A673 (cell line): ENCODE results near the gene PIEZO1. TPM values are rescaled to one million over a fixed set of nuclear protein-coding genes. Genes with fewer than 3 reads are reported as not detected.

Source experiments
- BruUV-seq: library from RNA; stranded (reverse); fragments of 400-500 nt; replicated peaks from 2 replicates; lab custom pipeline; 2021; lab: Mats Ljungman, UMichigan
- CTCF ChIA-PET: fragments of 300-600 bp; sonication (Branson Sonifier 250); formaldehyde crosslinking; loops from one replicate; lab custom pipeline; 2022; ENCODE audit warnings: antibody characterized with exemption; lab: Charles Lee
- POLR2A ChIA-PET: fragments of 300-600 bp; sonication (Branson Sonifier 250); formaldehyde crosslinking; loops from one replicate; lab custom pipeline; 2022; ENCODE audit warnings: antibody characterized with exemption; ENCODE audit not compliant: low non-redundant PET; lab: Charles Lee
- DNase-seq: peaks from one replicate; pipeline ENCODE4 v3.0.0-alpha.2; 2015; ENCODE audit warnings: low spot score
- H3K27ac ChIP-seq: fragments of 200-600 bp; sonication (generic); 2 replicates; pipeline ENCODE4 v1.5.1; 2016; ENCODE audit warnings: mixed run types, low read depth, mild to moderate bottlenecking, mixed read lengths, antibody characterized with exemption, low read length; ENCODE audit not compliant: poor library complexity, severe bottlenecking
- H3K27me3 ChIP-seq: fragments of 200-600 bp; sonication (generic); replicated peaks from 2 replicates; pipeline ENCODE4 v1.6.1; 2017; ENCODE audit warnings: mixed run types, low read depth, mild to moderate bottlenecking, mixed read lengths, antibody characterized with exemption, low read length; ENCODE audit not compliant: insufficient read depth, poor library complexity
- H3K36me3 ChIP-seq: fragments of 200-600 bp; sonication (generic); 2 replicates; pipeline ENCODE4 v1.6.1; 2016; ENCODE audit warnings: mixed run types, mild to moderate bottlenecking, mixed read lengths, antibody characterized with exemption, low read length; ENCODE audit not compliant: insufficient read depth, poor library complexity, severe bottlenecking
- H3K4me1 ChIP-seq: fragments of 200-600 bp; sonication (generic); 2 replicates; pipeline ENCODE4 v1.6.1; 2017; ENCODE audit warnings: mixed run types, mild to moderate bottlenecking, mixed read lengths, antibody characterized with exemption, low read length; ENCODE audit not compliant: insufficient read depth, poor library complexity, severe bottlenecking
- H3K4me3 ChIP-seq: fragments of 200-600 bp; sonication (generic); 2 replicates; pipeline ENCODE4 v1.5.1; 2016; ENCODE audit warnings: low read depth, mixed run types, mild to moderate bottlenecking, mixed read lengths, low read length; ENCODE audit not compliant: poor library complexity, severe bottlenecking
- H3K9me3 ChIP-seq: fragments of 200-600 bp; sonication (generic); 2 replicates; pipeline ENCODE4 v1.6.1; 2016; ENCODE audit warnings: mixed run types, low read depth, mild to moderate bottlenecking, mixed read lengths, antibody characterized with exemption, low read length; ENCODE audit not compliant: poor library complexity, severe bottlenecking
- CTCF ChIP-seq: fragments of 300-800, 200-600 bp; sonication (generic); conservative IDR thresholded peaks from 2 replicates; pipeline ENCODE4 v1.5.1; 2017; ENCODE audit warnings: low read depth, mild to moderate bottlenecking, antibody characterized with exemption, low read length, moderate library complexity, mixed read lengths
- EZH2 ChIP-seq: fragments of 200-600 bp; sonication (generic); IDR thresholded peaks from 2 replicates; pipeline ENCODE4 v1.6.1; 2017; ENCODE audit warnings: borderline replicate concordance, low read depth, mild to moderate bottlenecking, mixed read lengths, antibody characterized with exemption, low read length; ENCODE audit not compliant: poor library complexity, severe bottlenecking
- intact Hi-C: fragments of 100-400 bp; cut with micrococcal nuclease; formaldehyde crosslinking; loops from one replicate; pipeline ENCODE4 v1.10.0; 2022; ENCODE audit not compliant: unreplicated experiment
- total RNA-seq: library from RNA; stranded (reverse); gene quantifications from 2 replicates; pipeline ENCODE4 v1.2.3, GENCODE V29; 2021

Gene PIEZO1
- total RNA-seq, 1 experiment from 2014 or later, result 174 TPM

GRCh38 chr16:88695753-88696152 lies 89.3 kb downstream of the PIEZO1 start:
- no TSS peak for BruUV-seq
- Histone ChIP-seq H3K9me3 (no peaks in the 10 kb centered on the region), H3K4me3 (no peak overlapping the region), H3K4me1 (peaks cover 3% of the 10 kb centered on the region), H3K36me3 (peaks cover 12% of the 10 kb centered on the region), H3K27me3 (no peaks in the 10 kb centered on the region), H3K27ac (no peak overlapping the region)
- intact Hi-C loops, result no loop called here
- TF ChIP-seq EZH2 (no peak), CTCF (no peak)
- ChIA-PET POLR2A (no interaction called here), CTCF (no interaction called here)
- no peak for DNase-seq

GRCh38 chr16:88695218-88695617 lies 89.8 kb downstream of the PIEZO1 start:
- intact Hi-C loops, result no loop called here
- TF ChIP-seq CTCF (no peak), EZH2 (no peak)
- H3K27ac ChIP-seq, result no peak overlapping the region
- no peak for DNase-seq
- H3K4me3 ChIP-seq, result no peak overlapping the region
- no TSS peak for BruUV-seq
- H3K27me3 ChIP-seq, result no peaks in the 10 kb centered on the region
- ChIA-PET CTCF (no interaction called here), POLR2A (no interaction called here)
- no peaks in the 10 kb centered on the region for H3K9me3 ChIP-seq
- peaks cover 12% of the 10 kb centered on the region for H3K36me3 ChIP-seq
- no peaks in the 10 kb centered on the region for H3K4me1 ChIP-seq

GRCh38 chr16:88694221-88695087 lies 90.6 kb downstream of the PIEZO1 start:
- no peak overlapping the region for H3K27ac ChIP-seq
- H3K4me1 ChIP-seq, result no peaks in the 10 kb centered on the region
- intact Hi-C loops, result no loop called here
- no TSS peak for BruUV-seq
- H3K4me3 ChIP-seq, result no peak overlapping the region
- no peaks in the 10 kb centered on the region for H3K9me3 ChIP-seq
- ChIA-PET CTCF (no interaction called here), POLR2A (no interaction called here)
- no peak for DNase-seq
- TF ChIP-seq CTCF, result no peak
- TF ChIP-seq EZH2, result no peak
- no peaks in the 10 kb centered on the region for H3K27me3 ChIP-seq
- H3K36me3 ChIP-seq, result peaks cover 7% of the 10 kb centered on the region
